NCI-H526 (cell line): Measurements from ENCODE around the gene ARHGEF10L.

ENCODE experiments used
- DNase-seq, 2 experiments: peaks; one replicate each; lab custom pipeline; 2025; lab: John Stamatoyannopoulos, UW

The ARHGEF10L gene

DNA sequence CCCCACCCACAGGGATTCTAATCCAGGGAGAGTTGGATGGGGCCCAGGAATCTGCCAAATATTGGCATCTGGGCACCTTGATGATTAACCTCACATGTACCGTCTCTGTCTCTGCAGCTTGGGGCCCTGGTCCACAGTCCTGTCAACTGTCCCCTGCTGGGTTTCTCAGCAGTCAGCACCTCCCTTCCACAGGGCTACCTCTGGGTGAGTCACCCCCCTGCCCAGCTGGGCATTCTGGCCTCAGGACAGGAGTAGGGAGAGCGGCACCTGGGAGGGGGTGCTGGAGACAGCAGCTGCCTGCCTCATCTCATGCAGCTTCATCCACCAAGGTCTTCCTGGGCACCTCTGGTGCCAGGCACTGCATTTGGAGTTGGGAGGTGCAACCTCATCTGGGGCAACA lies 115.0 kb downstream of the ARHGEF10L start:
- no peak for DNase-seq

DNA sequence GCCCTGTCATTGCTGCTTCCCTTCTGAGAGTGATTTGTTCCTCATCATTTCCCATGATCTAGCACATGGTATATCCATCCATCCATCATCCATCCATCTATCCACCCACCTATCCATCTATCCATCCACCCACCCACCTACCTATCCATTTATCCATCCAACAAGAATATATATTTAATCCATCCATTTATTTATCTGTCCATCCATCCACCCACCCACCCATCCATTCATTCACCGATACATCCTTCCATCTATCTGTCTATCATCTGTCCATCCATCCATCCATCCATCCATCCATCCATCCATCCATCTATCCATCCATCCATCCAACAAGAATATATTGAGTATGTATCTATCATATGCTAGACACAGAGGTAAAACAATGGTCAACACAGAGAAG lies 115.7 kb downstream of the ARHGEF10L start:
- no peak for DNase-seq

DNA sequence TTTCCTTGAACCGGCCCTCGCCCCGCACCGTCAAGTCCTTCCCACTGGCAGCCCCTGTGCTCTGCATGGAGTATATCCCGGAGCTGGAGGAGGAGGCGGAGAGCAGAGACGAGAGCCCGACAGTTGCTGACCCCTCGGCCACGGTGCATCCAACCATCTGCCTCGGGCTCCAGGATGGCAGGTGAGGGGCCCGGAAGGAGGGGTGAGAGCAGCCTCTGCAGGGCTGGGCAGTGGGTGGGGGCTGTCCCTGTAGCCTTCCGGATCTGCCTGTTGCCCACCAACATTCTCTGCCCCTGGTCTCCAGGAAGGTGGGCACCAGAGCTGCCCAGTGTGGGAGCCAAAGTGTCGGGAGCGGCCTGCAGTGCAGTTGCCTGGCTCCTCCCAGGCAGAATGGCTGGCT lies 116.4 kb downstream of the ARHGEF10L start:
- DNase-seq: no peak

DNA sequence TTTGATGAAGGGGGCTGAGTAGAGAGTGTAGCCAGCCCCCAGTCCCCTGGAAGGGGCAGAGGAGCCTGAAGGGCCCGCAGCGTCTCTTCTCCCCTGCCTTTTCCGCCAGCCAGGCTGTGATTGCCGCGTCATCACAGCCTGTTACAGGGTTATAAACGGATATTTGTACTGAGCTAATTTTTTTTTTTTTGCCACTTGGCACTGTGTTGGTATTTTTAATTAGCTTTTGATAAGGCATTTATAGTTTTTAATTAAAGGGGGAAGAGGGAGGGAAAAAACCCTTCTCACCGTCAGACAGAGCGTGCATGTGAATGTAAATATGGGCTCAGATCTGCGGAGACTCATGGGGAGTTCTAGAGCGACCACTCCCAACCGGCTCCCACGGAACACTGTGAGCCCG lies 117.9 kb downstream of the ARHGEF10L start:
- DNase-seq: no peak

DNA sequence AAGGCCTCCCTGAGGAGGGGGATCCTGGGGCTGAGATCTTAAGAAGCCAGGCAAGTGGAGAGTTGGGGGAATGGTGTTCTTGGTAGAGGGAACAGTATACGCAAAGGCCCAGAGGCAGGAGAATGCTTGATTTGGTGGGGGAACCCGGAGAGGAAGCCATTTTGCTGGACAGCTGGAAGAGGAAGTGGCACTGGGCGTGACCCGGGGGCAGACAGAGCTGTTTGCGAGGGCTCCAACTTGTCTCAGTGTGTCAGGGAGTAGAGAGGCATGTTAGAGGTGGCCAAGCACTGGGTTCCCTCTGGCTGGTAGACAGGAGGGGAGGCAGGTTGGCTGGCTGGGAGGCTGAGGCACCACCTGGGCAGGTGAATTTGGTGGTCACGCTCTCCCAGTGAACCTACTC lies 119.3 kb downstream of the ARHGEF10L start:
- DNase-seq: no peak

DNA sequence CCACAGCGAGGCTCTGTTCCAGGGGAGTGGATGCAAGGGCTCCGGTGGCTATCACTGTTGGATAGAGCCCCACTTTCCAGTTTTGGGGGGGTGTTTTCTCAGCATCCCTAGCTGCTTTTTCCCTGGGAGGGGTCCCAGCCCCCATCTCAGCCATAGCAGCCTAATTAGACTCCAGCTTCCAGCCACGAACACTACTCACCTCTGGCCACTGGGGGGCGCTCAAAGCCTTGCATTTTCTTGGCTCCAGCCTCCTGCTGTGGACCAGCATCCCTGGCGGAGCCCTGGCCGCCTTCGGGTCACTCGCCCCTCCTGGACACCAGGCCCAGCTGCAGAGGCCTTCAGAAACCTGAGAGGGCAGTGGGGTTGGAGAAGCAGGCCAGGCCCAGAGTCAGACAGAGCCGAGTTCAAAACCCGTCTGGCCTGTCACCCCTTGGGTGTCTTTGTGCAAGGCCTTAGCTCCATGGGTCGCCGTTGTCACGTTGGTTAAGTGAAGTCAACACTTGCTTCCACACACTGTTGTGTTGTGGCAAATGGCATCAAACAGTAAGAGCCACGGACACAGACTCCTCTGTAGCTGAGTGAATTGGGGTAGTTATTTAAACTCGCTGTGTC lies 122.2 kb downstream of the ARHGEF10L start:
- DNase-seq: peak in 1 of 2 experiments; percentile 51

DNA sequence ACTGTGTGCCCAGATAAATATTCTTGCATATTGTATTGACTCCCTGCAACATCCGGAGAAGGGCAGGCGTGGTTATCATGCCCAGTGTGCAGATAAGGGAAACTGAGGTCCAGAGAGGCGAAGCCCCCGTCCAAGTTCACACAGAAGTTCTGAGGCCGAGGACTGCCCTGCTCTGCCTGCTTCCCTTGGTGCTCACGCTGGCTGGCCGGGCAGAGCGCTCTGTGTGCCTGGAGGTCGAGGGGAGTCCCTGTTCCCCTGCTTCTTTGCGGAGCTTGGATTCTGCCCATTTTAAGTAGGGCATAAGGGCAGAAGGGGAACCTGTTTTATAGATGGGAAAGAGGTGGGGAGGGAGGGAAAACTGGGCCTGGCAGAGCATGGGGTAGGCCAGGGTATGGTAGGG lies 122.8 kb downstream of the ARHGEF10L start:
- no peak for DNase-seq

DNA sequence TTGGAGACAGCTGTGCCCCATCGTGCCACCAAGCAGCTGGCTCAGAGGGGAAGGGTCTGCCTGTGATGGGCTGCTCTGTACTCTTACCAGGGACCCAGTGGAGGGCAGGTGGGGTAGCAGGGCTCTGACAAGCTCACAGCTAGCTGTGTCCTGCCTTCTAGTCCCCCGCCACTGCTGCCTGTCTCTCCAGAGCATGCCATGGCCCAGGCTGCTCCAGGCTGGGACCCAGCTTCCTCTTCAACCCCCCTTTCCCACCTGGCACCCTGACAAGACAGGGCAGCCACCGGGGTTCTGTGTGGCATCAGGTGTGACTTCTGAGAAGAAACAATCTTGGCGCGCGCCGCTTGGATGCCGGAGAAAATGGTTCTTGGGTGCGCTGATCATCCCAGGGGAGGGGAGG lies 123.3 kb downstream of the ARHGEF10L start:
- DNase-seq: no peak

DNA sequence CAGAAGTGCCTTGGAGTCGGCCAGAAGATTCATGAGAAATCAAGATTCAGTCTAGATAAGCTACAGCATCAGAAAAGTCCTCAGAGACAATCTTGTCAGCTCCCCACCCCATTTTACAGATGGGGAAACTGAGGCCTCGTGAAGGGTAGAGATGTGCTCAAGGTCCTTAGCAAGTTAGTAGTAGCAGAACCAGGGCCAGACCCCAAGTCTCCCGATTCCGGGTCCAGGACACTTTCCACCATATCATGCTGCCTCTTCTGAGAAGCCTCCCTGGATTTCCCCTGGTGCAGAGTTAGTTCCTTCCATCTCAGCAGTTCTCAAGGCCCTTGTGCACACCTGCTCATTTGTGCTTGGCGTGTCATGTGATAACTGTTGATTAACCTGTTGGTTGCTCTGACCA lies 124.1 kb downstream of the ARHGEF10L start:
- DNase-seq: no peak

DNA sequence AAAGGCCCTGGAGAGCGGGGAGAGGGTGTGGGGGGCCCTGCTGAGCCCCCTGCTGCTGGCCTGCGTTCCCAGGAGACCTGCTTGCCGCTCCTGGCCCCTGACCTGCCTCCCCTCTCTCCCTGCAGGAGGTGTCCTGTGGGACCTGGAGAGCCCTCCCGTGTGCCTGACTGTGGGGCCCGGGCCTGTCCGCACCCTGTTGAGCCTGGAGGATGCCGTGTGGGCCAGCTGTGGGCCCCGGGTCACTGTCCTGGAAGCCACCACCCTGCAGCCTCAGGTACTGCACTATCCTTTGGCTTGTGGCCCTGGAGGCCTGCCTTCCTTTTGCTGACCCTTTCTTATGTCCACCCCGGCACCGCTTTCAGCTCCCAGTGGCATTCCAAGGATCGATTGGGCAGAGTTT lies 124.8 kb downstream of the ARHGEF10L start:
- DNase-seq: no peak

DNA sequence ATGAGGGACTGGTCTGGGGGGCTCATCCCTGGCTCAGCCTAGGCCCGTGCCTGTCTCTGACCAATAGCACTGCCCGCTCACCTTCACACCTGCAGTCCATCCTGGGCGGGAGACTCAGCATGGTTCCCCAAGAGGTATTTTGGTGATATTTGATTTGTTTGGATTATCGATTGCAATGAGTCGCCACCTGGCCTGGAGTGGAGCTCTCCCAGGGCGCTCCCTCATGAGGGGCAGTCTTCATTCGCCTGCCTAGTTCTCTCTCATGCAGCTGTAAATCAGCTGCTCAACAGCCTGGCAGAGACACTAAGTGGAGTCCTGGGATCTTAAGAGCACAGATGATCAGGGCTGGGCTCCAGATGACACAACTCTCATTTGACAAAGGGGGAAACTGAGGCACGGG lies 125.6 kb downstream of the ARHGEF10L start:
- no peak for DNase-seq

DNA sequence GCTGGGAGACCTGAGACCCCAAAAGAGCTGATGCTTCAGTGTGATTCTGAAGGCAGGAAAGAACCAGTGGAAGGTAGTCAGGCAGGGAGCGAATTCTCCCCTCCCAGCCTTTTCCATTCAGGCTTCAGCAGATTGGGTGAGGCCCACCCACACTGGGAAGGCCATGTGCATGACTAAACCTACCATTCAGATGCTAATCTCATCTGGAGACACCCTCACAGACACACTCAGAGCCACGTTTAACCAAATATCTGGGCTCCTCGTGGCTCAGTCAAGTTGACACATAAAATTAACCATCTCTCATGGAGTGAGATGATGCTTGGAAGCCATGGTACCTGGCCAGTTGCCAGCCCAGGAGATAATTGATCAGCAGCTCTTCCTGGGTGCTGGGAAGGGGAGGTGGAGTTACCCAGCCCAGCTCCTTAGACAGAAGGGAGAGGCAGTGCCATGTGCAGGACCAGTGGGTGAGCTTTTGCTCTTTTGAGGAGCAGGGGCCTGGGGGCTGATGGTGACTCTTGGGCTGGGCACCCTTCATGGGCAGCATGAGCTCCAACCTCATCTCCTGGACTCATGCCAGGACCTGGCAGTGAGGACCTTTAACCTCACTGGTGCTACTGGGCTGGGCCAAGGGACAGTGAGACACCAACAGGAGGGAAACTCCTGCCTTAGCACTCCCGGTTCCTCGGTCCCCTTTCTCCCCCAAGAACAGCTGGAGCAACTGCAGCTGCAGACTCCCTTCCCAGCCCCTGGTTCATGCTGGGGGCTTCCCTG lies 126.6 kb downstream of the ARHGEF10L start:
- DNase-seq: no peak

DNA sequence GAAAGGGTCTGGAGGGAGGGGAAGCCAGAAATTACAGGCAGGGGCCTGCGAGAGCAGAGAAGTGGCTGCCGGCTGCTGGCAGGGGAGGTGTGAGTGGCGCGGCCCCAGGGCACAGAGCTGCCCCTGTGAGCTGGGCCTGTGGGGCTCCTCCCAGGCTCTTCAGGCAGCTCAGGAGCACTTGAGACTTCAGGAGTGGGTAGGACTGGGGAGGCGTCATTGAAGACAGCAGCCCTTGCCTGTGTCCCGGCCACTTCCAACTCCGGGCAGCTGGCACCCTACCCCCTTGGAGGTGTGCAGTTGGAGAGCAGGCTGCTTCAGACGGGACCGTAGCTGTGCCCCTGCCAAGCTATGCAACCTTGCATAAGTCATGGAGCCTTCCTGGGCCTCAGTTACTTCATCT lies 128.1 kb downstream of the ARHGEF10L start:
- no peak for DNase-seq

DNA sequence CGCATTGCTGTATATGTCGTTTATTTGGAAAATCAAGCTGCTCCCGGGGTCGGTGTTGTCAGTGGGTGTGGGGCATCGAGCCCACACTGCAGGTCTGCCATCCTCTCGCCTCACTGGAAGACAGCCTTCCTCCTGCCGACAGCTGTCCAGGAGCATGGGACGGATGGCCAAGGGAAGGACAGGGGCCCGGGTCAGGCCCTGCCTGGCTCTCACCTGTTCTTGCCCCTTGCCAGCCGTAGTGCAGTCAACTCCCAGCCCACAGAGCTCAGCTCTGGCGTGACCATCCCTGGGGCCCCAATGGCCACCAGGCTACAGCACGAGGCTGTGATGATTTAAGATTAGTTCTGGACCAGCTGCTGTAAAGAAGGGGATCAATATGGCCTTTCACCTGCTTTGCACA lies 128.7 kb downstream of the ARHGEF10L start:
- no peak for DNase-seq

DNA sequence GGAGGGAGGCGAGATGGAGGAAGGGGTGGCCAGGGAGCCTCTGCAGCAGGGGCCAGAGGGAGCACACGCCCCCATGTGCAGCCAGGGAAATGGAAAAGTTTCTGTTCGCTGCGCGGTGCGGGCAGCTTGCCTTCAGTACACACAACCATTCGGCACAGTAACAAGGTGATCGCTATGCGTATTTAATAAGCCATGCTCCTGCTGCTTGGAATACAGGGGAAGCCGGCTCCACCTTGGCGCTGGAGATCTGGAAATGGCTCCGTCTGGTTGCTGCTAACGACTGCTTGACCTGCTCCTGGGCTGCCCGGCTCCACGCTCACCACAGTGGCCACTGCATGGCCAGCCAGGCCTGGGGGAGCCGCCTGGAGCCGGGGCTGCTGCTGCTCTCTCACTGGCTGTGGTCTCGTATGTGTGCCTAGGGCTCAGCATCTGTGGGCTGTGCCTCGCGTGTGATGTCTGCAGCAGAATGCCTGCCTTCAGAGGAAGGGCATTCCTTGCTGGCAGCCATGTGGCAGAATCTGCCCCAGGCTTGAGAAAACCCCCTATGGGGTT lies 129.2 kb downstream of the ARHGEF10L start:
- peak in 1 of 2 experiments; percentile 31 for DNase-seq

DNA sequence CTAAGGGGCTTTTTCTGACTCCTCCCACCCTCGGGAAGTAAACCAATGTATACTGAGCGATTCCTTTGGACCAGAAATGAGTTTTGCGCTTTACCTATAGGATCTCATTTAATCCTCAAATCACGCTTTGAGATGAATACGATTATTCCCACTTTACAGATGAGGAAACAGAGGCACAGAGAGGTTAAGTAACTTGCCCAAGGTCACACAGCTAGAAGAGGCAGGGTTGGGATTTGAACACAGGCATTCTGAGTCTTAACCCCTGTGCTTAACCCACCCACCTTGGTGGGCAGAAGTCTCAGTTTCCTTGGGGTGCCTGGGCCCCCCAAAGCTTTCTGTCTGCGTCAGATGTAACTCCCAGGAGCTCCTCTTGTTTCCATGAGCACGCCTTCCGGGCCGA lies 129.8 kb downstream of the ARHGEF10L start:
- DNase-seq: no peak

DNA sequence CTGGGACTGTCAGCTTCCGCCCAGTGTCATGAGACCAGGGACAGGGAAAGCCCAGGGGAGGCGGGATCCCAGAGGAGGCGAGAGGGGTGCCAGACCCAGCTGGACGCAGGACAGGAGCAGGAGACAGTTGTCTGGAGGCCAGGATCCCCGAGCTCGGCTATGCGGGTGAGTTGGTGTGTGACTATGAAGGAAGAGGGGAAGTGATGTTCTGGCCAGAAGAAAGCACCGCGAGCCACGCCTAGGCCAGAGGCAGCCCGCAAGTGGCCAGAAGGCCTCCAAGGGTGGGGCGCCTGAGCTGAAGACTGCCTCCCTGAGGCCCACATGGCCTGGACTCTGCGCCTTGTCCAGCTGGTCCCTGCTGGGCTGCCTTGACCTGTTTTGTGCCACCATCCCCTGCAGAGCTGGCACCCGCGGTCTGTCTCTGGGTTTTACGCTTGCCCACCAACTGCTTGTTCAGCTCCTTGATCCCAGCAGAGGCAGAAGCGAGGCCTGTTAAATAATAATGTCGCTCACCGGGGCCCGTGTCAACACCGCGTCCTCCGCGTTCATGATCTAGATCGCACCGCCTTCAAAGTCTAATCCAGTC lies 130.5 kb downstream of the ARHGEF10L start:
- DNase-seq: no peak

DNA sequence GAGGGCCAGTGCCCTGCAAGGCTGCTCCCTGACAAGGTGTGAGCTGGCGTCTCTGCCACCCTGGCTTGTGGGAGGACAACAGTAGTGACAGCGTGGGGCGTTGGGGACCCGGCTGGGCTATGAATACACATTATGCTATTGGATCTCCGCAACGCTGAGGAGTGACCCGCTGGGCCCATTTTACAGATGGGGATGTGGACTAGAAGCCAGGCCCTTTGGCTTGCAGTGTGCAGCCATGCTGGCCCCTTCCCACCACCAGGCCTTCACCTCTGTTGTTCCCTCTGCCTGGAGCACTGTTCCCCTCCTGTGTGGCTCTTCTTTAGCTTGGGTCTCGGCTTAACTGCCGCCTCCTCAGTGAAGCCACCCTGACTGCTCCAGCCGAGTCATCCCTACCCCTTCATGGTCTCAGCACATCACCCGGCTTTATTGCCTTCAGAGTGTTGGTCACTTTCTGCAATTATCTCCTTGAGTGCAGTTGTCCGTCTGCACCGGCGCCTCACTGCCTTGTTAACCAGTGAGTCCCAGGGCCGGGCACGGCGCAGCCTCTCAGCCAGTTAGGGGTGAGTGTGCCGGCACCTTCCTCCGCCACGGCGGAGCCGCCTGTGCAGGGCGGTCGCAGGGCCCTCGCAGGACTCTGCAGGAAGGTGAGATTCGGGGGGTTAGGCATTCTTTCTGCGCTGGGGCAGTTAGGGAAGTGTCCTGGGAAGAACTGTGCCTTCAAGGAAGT lies 131.3 kb downstream of the ARHGEF10L start:
- no peak for DNase-seq

DNA sequence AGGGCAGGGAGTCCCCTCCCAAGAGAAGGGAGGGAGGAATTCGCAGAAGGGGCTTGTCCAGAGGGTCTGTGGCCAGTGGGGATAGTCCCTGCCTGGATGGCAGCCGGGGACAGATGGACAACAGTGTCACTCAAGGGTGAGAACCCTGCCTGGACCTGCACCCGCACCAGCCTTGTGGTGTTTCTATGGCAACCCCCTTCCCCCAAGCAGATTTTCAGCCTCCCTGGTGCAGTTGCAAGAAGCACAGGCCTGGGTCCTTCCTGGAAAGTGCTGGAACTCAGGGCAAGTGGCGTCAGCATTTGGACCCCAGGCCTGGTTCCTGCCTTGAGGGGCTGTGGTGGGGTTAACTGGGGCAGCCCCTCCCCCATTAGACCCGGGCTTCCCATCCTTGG lies 131.8 kb downstream of the ARHGEF10L start:
- peak in 1 of 2 experiments; percentile 51 for DNase-seq

DNA sequence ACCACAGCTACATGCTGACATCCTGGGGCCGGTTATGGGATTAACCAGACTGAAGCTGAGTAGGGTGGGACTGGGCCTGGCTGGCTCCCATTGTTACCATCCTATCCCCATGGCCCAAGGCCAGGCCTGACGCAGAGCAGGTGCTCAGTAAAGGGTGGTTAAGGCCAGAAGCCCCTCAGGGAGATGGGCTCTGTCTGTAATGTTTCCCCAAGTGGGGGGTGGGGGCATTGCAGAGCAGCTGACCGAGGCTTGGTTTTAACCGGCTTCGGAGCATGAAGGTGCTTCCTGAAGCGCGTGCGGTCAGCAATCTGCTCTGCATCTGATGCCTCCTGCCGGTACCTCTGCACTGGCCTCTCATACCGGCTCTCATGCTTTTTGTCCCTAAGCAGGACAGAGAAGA lies 132.2 kb downstream of the ARHGEF10L start:
- peak in 1 of 2 experiments; percentile 91 for DNase-seq

DNA sequence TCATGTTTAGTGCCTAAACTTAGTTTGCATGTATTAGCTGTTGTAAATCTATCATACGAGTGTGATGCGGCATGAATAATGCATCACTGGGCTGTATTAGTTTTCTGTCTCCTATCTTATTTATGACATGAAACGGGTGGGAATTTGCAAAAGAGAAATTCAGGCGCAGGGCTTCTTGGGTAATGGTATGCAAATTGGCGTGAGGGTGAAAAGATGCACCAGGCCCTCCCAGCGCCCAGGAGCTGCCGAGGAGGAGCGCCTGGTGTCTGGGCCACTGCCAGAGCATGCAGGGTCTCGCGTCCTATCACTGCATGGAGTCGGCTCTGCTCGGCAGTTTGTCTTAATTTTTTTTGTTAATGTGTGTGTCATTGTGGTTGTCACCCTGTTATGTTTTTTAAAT lies 132.7 kb downstream of the ARHGEF10L start:
- DNase-seq: peak; percentile 91 to 93

DNA sequence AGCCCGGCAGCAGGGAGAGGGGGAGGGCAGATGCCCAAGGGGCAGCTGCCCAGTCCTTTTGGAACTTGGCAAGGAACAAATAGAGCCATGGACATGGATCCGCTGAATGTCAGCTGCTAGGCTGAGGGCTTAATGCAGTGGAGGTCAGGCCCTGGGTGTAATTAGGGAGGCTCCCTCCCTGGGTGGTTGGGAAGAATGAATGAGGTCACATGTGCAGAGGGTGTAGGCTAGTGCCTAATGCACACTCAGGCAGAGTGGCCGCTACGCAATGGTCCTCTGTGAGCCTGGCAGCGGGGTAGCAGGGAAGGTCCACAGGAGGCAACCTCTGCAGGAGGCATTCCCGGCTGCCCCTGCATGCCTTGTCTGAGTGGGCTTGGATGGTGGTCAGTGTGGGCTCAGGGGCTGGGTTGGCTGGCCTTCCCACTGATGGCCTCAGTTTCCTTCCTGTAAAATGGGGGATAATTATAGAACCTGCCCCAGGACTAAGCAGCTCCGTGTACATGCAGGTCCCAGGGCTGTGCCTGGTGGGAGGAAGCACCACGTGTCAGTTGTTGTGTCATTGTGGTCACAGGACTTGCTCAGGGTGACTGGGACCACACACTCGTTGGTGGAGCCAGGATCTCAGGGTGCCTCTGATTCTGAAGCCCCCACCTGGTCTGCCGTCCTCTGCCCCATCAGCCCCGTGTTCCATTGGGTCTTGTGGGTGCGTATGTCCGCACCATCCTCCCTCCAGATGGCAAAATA lies 134.0 kb downstream of the ARHGEF10L start:
- peak in 1 of 2 experiments; percentile 22 for DNase-seq
